ENCODE data around the gene SOCS6. TPM values are rescaled to one million over a fixed set of nuclear protein-coding genes. Genes with fewer than 3 reads are reported as not detected.

SOCS6 gene
- total and polyA plus RNA-seq, 10 donors, result 1.3 to 11.5 (median 7.1) TPM

GRCh38 chr18:70332694-70333093 lies 43.8 kb downstream of the SOCS6 start:
- WGBS, 5 donors, result 80 to 100% (median 96%) methylated on average over 1 of the region's 1 CpG
- DNase-seq, result no peak
- no peak overlapping the region for H3K4me3 ChIP-seq
- no peak overlapping the region for H3K27ac ChIP-seq
- H3K36me3 ChIP-seq, result no peaks in the 10 kb centered on the region
- H3K4me1 ChIP-seq, result peaks cover 0 to 9% (median 2%) of the 10 kb centered on the region in 6 donors
- peaks cover 0 to 14% (median 6%) of the 10 kb centered on the region in 8 donors for H3K9me3 ChIP-seq
- intact Hi-C loops (cut with DNase I; ENCODE audit: low total_unique reads), result no loop called here
- TF ChIP-seq POLR2AphosphoS5 (IDR thresholded peaks at IDR 0.05) (no peak), CTCF (IDR thresholded peaks at IDR 0.05 in 8 of 11, conservative IDR thresholded peaks at IDR 0.05 in 3 of 11) (no peak), POLR2A (IDR thresholded peaks at IDR 0.05) (no peak)
- H3K27me3 ChIP-seq (replicated peaks in 1 of 7), result no peaks in the 10 kb centered on the region

GRCh38 chr18:70333316-70333715 lies 44.5 kb downstream of the SOCS6 start:
- WGBS, 5 donors, result 89 to 100% (median 97%) methylated on average over 1 of the region's 1 CpG
- intact Hi-C loops (cut with DNase I; ENCODE audit: low total_unique reads), result no loop called here
- Histone ChIP-seq H3K27me3 (replicated peaks in 1 of 7) (no peaks in the 10 kb centered on the region), H3K4me1 (peaks cover 0 to 9% (median 2%) of the 10 kb centered on the region in 6 donors), H3K27ac (no peak overlapping the region), H3K36me3 (no peaks in the 10 kb centered on the region), H3K9me3 (peaks cover 0 to 14% (median 6%) of the 10 kb centered on the region in 8 donors), H3K4me3 (no peak overlapping the region)
- TF ChIP-seq CTCF (IDR thresholded peaks at IDR 0.05 in 8 of 11, conservative IDR thresholded peaks at IDR 0.05 in 3 of 11) (no peak), POLR2A (IDR thresholded peaks at IDR 0.05) (no peak), POLR2AphosphoS5 (IDR thresholded peaks at IDR 0.05) (no peak)
- no peak for DNase-seq

- TF ChIP-seq POLR2AphosphoS5 (IDR thresholded peaks at IDR 0.05) (no peak), POLR2A (IDR thresholded peaks at IDR 0.05) (no peak), CTCF (IDR thresholded peaks at IDR 0.05 in 8 of 11, conservative IDR thresholded peaks at IDR 0.05 in 3 of 11) (no peak)
Observed at GRCh38 chr18:70333757-70334156, 44.9 kb downstream of the SOCS6 start.

GRCh38 chr18:70334264-70334663 lies 45.4 kb downstream of the SOCS6 start:
- no peak overlapping the region for H3K27ac ChIP-seq
- H3K4me3 ChIP-seq, result no peak overlapping the region
- H3K9me3 ChIP-seq, result peaks cover 0 to 17% (median 6%) of the 10 kb centered on the region in 8 donors
- peaks cover 0 to 2% (median 0%) of the 10 kb centered on the region in 6 donors for H3K4me1 ChIP-seq
- no peak for DNase-seq
- H3K27me3 ChIP-seq (replicated peaks in 1 of 7), result no peaks in the 10 kb centered on the region
- H3K36me3 ChIP-seq, result no peaks in the 10 kb centered on the region
- WGBS, 5 donors, result 88 to 98% (median 96%) methylated on average over 1 of the region's 1 CpG
- intact Hi-C loops (cut with DNase I; ENCODE audit: low total_unique reads), result no loop called here
- no peak for TF ChIP-seq POLR2A (IDR thresholded peaks at IDR 0.05)
- TF ChIP-seq CTCF (IDR thresholded peaks at IDR 0.05 in 8 of 11, conservative IDR thresholded peaks at IDR 0.05 in 3 of 11), result no peak
- no peak for TF ChIP-seq POLR2AphosphoS5 (IDR thresholded peaks at IDR 0.05)

More at GRCh38 chr18:70333757-70334156, 44.9 kb downstream of the SOCS6 start:
- no peak for DNase-seq
- Histone ChIP-seq H3K9me3 (peaks cover 0 to 16% (median 6%) of the 10 kb centered on the region in 8 donors), H3K36me3 (no peaks in the 10 kb centered on the region), H3K4me1 (peaks cover 0 to 7% (median under 1%) of the 10 kb centered on the region in 6 donors), H3K4me3 (no peak overlapping the region), H3K27me3 (replicated peaks in 1 of 7) (no peaks in the 10 kb centered on the region), H3K27ac (no peak overlapping the region)
- WGBS, 5 donors, result 43 to 100% (median 68%) methylated on average over 2 of the region's 2 CpGs
- intact Hi-C loops (cut with DNase I; ENCODE audit: low total_unique reads), result no loop called here
